HPDE6-E6E7 (cell line): ENCODE results near the gene GPR55.

Source experiments
- DNase-seq: peaks from one replicate; pipeline ENCODE4 v3.0.0; 2011; ENCODE audit warnings: missing footprints; ENCODE audit errors: extremely low spot score

GPR55 gene

GRCh38 chr2:230868161-230868946, 56.7 kb downstream of the GPR55 start:
- no peak for DNase-seq

GRCh38 chr2:230866756-230867523, 58.1 kb downstream of the GPR55 start:
- DNase-seq = no peak

DNA sequence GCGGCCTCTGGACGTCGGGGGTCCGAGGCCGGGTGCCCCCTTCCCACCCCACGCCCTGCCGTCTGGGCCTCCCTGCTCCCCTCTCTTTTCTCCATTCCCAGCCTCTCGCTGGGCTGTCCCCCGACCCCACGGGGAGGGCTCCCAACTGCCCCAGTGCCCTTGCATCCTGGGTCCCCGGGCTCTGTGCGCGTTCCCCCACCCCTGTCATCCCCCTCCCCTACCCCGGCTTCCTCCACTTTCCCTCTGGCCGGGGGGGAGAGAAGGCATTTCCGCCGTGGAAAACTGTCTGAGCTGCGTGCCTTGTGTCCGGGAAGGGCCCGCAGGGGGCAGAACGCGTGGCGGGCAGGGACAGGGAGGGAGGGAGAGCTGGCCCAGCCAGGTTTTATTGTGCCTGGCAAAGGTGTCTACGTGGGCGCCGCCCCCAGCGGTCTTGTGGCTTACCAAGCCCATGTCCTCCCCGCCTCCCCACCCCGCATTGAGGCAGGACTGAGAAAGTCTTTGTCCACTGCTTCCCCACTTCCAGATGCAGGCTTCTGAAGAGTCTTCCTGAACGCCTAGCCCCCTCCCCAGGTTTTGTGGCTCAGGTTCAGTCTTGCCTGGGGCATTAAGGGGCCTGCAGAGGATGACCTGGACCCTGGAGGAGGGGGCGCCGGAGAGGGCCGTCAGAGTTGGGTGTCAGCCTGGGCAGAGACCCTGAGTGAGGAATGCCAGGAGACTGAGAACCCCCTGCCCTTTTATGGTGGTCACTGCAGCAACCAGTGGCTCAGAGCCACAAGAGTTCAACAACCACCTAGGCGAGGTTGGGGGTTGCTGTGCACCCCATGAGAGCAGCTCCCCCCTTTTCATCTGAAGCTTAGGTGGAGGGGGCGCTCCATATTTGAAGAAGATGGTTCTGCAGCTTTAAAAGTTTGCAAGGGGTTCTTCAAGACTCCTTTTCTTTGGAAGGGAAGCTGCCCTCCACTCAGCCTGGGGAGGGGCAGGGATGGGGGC, 59.0 kb downstream of the GPR55 start:
- no peak for DNase-seq

- DNase-seq = no peak
Observed at GRCh38 chr2:230865307-230865765, 59.7 kb downstream of the GPR55 start.

DNA sequence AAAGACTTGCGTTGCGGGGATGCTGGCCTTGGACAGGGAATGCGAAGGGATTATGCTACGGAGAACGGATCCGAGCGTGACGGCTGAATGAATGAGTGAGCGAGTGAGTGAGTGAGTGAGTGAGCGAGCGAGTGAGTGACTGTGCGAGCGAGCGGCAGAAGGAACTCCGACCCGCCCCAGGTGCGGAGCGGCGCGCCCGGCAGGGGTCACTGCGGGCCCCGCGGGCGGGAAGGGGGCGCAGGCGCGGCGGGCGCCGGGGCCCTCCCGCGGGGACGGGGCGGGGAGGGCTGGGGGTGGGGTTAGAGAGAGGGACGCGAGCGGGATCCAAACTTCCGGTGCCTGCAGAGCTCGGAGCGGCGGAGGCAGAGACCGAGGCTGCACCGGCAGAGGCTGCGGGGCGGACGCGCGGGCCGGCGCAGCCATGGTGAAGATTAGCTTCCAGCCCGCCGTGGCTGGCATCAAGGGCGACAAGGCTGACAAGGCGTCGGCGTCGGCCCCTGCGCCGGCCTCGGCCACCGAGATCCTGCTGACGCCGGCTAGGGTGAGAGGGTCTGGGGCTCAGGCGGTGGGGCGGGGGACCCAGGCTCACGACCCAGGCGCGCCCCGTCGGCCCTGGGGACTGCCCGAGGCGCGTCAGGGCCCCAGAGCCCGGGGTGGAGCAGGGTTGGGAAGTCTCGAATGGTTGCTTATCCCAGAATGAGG, 60.3 kb downstream of the GPR55 start, which contains the start of gene ITM2C:
ITM2C (plus strand) TSS at position 338 of the 702 bp plus-strand sequence; CDS start at position 422, 84 bp downstream.
- peak; percentile 73 for DNase-seq

DNA sequence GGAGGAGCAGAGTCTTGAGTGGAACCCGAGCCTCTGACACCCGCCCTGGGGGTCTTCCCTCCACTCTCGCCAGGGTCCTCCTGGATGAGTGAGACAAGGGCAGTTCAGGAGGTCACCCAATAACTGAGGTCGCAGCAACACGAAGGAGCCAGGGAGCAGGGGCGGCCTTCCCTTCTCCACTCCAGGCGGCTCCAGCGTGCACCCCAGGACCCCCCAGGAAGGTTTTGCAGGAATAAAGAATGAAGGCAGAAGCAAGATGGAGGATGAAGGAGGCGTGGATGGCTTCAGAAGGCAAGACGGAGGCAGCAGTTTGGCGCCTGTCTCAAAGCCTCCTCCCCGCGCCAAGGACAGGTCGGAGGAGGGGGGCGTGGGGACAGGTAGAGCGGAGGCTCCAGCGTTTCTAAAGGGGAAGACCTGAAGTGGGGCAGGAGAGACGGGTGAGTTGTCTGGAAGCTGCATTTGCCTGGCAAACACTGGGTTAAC, 60.9 kb downstream of the GPR55 start:
- no peak for DNase-seq

- DNase-seq = no peak
Observed at GRCh38 chr2:230863442-230864121, 61.5 kb downstream of the GPR55 start.

DNA sequence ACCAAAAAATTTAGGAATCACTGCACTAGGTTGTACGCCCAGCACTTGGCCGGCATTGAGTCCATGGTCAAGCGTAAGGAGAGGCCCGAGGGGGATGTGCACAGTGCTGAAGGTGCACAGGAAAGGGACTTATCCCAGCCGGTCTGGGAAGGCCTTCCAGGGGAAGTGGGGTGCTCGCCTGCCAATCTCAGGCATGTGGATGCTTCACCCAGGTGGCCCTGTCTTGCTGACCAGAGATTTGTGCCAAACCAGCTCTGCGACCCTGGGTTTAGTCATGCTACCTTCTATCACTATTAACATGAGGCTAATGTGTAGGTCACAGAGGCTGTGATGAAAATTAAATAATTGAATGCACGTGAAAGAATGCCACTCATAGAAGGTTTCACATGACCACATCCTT, 62.0 kb downstream of the GPR55 start:
- no peak for DNase-seq

- DNase-seq = no peak
Observed at GRCh38 chr2:230862292-230862691, 62.8 kb downstream of the GPR55 start.

- DNase-seq = no peak
Observed at GRCh38 chr2:230861552-230862255, 63.3 kb downstream of the GPR55 start.
